ENCODE data around the gene KCNH3. TPM values are rescaled to one million over a fixed set of nuclear protein-coding genes. Genes with fewer than 3 reads are reported as not detected.

KCNH3 gene
- total RNA-seq, 1 experiment from 2014 or later, result 0.59 TPM

DNA sequence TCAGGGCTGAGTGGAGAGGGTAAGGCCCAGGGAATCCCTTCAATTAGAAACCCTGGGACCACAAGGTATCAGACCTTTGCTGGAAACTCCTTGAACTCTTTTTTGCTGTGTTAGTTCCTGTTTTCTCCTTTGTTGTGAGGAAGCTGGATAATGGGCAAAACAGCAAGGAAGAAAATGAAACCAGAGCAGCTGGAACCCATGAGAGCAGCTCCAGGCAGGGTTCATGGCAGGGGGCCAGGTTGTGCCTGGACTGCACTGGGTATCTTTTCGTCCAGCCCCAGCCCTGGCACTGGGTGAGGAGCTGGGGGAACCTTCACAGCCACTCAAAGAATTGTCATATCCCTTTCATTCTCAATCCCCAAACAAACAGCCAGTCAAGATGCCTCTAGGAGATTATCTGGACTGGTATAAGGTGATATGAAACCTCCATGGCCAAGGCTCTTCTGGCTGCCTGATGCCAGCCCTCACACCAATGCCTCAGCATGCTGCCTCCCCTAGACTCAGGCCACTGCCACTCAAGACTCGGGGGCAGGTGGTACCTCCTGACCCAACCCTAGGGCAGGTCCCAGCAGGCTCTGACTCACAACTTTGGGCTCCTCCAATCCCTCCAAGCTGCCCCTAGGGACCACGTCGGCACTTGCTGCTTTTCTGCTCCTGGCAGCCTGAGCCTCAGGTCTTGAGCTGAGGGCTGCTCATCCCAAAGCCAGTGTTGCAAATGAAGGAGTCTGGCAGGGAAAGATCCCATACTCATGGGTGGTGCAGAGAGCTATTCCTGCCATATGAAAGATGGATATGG, 50.1 kb downstream of the KCNH3 start:
- TF ChIP-seq, protein P1, sequence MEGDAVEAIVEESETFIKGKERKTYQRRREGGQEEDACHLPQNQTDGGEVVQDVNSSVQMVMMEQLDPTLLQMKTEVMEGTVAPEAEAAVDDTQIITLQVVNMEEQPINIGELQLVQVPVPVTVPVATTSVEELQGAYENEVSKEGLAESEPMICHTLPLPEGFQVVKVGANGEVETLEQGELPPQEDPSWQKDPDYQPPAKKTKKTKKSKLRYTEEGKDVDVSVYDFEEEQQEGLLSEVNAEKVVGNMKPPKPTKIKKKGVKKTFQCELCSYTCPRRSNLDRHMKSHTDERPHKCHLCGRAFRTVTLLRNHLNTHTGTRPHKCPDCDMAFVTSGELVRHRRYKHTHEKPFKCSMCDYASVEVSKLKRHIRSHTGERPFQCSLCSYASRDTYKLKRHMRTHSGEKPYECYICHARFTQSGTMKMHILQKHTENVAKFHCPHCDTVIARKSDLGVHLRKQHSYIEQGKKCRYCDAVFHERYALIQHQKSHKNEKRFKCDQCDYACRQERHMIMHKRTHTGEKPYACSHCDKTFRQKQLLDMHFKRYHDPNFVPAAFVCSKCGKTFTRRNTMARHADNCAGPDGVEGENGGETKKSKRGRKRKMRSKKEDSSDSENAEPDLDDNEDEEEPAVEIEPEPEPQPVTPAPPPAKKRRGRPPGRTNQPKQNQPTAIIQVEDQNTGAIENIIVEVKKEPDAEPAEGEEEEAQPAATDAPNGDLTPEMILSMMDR (IDR thresholded peaks at IDR 0.05; ENCODE audit: unreplicated experiment), result no peak
- no TSS peak for BruUV-seq (replicated peaks)

DNA sequence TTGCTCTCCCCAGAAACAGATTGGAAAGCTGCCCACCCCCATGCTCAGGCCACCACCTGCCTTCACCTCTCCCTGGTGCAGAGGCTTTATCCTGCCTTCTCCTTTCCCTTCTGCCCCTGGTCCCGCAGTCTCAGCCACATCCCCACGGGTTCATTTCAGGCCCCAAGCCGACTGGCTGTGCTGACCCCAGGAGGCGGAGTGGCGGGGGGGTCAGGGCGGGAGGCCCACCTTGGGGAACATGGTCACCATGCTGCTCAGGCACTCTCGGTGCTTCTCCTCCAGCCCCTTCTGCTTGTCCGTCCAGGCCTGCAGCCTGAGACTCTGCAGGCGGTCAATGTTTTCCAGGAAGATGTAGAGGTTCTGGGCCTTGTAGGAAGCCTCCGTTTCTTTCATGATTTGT, 59.7 kb downstream of the KCNH3 start:
- TF ChIP-seq, protein P1 (IDR thresholded peaks at IDR 0.05; ENCODE audit: unreplicated experiment), result no peak
- BruUV-seq (replicated peaks), result no TSS peak

More for the DNA sequence above, 50.1 kb downstream of the KCNH3 start:
- Mint-ChIP-seq H3K36me3 (ENCODE audit: insufficient read depth, unreplicated experiment) (no peaks in the 10 kb centered on the region), H3K9me3 (ENCODE audit: low read depth, unreplicated experiment) (no peaks in the 10 kb centered on the region), H3K27ac (ENCODE audit: unreplicated experiment) (no peak overlapping the region), H3K4me1 (ENCODE audit: low read depth, unreplicated experiment) (no peaks in the 10 kb centered on the region), H3K27me3 (ENCODE audit: unreplicated experiment) (no peaks in the 10 kb centered on the region), H3K4me3 (ENCODE audit: low read depth, unreplicated experiment) (no peak overlapping the region)
- intact Hi-C loops (cut with micrococcal nuclease; ENCODE audit: unreplicated experiment), result no loop called here
- no peak for DNase-seq
- CTCF ChIA-PET, result no interaction called here

DNA sequence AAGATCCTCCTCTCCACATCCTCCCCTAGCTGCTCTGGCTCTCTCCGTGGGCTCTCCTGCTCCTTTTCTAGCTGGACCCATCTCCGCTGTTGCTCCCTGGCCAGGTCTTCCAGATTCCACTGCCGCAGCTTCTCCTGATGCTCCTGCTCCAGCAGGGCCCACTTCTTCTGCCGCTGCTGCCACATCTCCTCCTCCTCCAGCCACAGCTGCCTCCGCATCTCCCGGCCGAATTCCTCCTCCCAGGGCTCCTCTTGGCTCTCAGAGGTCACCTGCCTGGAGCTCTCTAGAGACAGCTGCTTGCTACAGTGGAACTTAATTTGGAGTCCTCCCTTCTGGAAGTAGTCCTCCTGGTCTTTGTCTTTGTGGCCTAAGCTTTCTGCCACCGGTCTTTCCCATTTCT, 61.1 kb downstream of the KCNH3 start:
- H3K27me3 Mint-ChIP-seq (ENCODE audit: unreplicated experiment), result no peaks in the 10 kb centered on the region
- peaks cover 5% of the 10 kb centered on the region for H3K36me3 Mint-ChIP-seq (ENCODE audit: insufficient read depth, unreplicated experiment)
- intact Hi-C loops (cut with micrococcal nuclease; ENCODE audit: unreplicated experiment), result no loop called here
- H3K27ac Mint-ChIP-seq (ENCODE audit: unreplicated experiment), result no peak overlapping the region
- no peak for DNase-seq
- CTCF ChIA-PET, result no interaction called here
- no TSS peak for BruUV-seq (replicated peaks)
- no peak overlapping the region for H3K4me3 Mint-ChIP-seq (ENCODE audit: low read depth, unreplicated experiment)
- no peaks in the 10 kb centered on the region for H3K9me3 Mint-ChIP-seq (ENCODE audit: low read depth, unreplicated experiment)
- TF ChIP-seq, protein P1 (IDR thresholded peaks at IDR 0.05; ENCODE audit: unreplicated experiment), result no peak
- no peaks in the 10 kb centered on the region for H3K4me1 Mint-ChIP-seq (ENCODE audit: low read depth, unreplicated experiment)

More for the DNA sequence above, 59.7 kb downstream of the KCNH3 start:
- DNase-seq, result no peak
- Mint-ChIP-seq H3K9me3 (ENCODE audit: low read depth, unreplicated experiment) (no peaks in the 10 kb centered on the region), H3K4me3 (ENCODE audit: low read depth, unreplicated experiment) (no peak overlapping the region), H3K36me3 (ENCODE audit: insufficient read depth, unreplicated experiment) (peaks cover 5% of the 10 kb centered on the region), H3K27me3 (ENCODE audit: unreplicated experiment) (no peaks in the 10 kb centered on the region), H3K4me1 (ENCODE audit: low read depth, unreplicated experiment) (no peaks in the 10 kb centered on the region), H3K27ac (ENCODE audit: unreplicated experiment) (no peak overlapping the region)
- intact Hi-C loops (cut with micrococcal nuclease; ENCODE audit: unreplicated experiment), result no loop called here
- CTCF ChIA-PET, result no interaction called here

DNA sequence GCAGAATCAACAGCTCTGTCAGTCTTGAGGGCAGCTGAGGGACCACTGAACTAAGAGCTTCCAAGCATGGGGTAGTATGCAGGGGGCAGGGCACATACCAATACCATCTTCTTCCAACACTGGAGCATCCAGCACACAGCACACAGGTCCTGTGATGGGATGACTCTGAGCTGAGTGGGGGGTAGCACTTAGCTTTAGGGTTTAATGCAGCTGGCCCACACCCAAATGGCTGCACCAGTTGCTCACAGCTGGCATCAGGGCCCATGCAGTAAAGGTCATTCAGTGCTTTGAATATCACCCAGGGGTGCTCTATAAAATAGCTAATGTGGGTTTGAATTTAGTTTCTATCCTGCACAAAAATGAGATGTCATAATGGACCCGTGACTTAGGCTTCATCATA, 64.9 kb downstream of the KCNH3 start:
- Mint-ChIP-seq H3K9me3 (ENCODE audit: low read depth, unreplicated experiment) (no peaks in the 10 kb centered on the region), H3K4me1 (ENCODE audit: low read depth, unreplicated experiment) (no peaks in the 10 kb centered on the region), H3K27me3 (ENCODE audit: unreplicated experiment) (no peaks in the 10 kb centered on the region), H3K27ac (ENCODE audit: unreplicated experiment) (no peak overlapping the region), H3K36me3 (ENCODE audit: insufficient read depth, unreplicated experiment) (peaks cover 5% of the 10 kb centered on the region), H3K4me3 (ENCODE audit: low read depth, unreplicated experiment) (no peak overlapping the region)
- TF ChIP-seq, protein P1 (IDR thresholded peaks at IDR 0.05; ENCODE audit: unreplicated experiment), result no peak
- DNase-seq, result no peak
- CTCF ChIA-PET, result no interaction called here
- intact Hi-C loops (cut with micrococcal nuclease; ENCODE audit: unreplicated experiment), result no loop called here
- no TSS peak for BruUV-seq (replicated peaks)

All from Calu3 (cell line).